Prostate gland (tissue), 2 donors: ENCODE data around the gene LRRC59. TPM values are rescaled to one million over a fixed set of nuclear protein-coding genes. Genes with fewer than 3 reads are reported as not detected.

ENCODE experiments used
- DNase-seq: peaks from one replicate; pipeline ENCODE4 v3.0.0-alpha.2; 2019; ENCODE audit warnings: low spot score
- H3K27ac ChIP-seq, 2 donors: fragments of 200-600 bp; sonication (generic); 2 replicates each; pipeline ENCODE4 v1.5.1; 2017 to 2019
- H3K27me3 ChIP-seq: fragments of 200-600 bp; sonication (generic); replicated peaks from 2 replicates; pipeline ENCODE4 v1.5.1; 2019; ENCODE audit not compliant: insufficient read depth
- H3K36me3 ChIP-seq, 2 donors: fragments of 200-600 bp; sonication (generic); 1 replicate in 1 of 2; 2 replicates in 1 of 2; pipeline versions ENCODE4 v1.5.1 to v1.8.1; 2017 to 2019
- H3K4me1 ChIP-seq: fragments of 200-600 bp; sonication (generic); replicated peaks from 2 replicates; pipeline ENCODE4 v1.5.1; 2019
- H3K4me3 ChIP-seq, 2 donors: fragments of 200-600 bp; sonication (generic); 2 replicates each; pipeline ENCODE4 v1.5.1; 2017 to 2019
- H3K9me3 ChIP-seq: fragments of 200-600 bp; sonication (generic); 2 replicates; pipeline ENCODE4 v1.5.1; 2017
- POLR2A ChIP-seq: fragments of 450-650 bp; IDR thresholded peaks from one replicate; pipeline ENCODE4 v1.6.1; 2016; ENCODE audit warnings: antibody characterized with exemption, mild to moderate bottlenecking
- POLR2AphosphoS5 ChIP-seq: sonication (generic); formaldehyde crosslinking; IDR thresholded peaks from one replicate; pipeline ENCODE4 v1.6.1; 2017; ENCODE audit warnings: antibody characterized with exemption
- WGBS: methylation state at CpG from one replicate; pipeline ENCODE4 v1.1.5; 2018; 5-methylcytosine and 5-hydroxymethylcytosine counted together
- intact Hi-C: fragments of 100-400 bp; cut with DNase I; formaldehyde crosslinking; loops from one replicate; pipeline ENCODE4 v1.14.2; 2022
- total RNA-seq, 2 donors: library from RNA; depleted of rRNA; stranded (reverse); fragments of >200 nt; gene quantifications; one replicate each; pipeline ENCODE4 v1.1.0, GENCODE V29; 2016
- TF ChIP-seq, protein P1 (sequence below), 4 experiments: fragments of 200-600 bp in 2 of 4; fragments of 450-650 bp in 2 of 4; sonication (generic) in 2 of 4; IDR thresholded peaks; 1 replicate in 3 of 4; 2 replicates in 1 of 4; pipeline ENCODE4 v1.5.1; 2016 to 2019; ENCODE audit warnings: antibody characterized with exemption in 4 of 4, mild to moderate bottlenecking in 2 of 4, moderate library complexity in 2 of 4

The LRRC59 gene
- total RNA-seq, 2 donors from 2014 or later, result 67.6 to 76.6 TPM

DNA sequence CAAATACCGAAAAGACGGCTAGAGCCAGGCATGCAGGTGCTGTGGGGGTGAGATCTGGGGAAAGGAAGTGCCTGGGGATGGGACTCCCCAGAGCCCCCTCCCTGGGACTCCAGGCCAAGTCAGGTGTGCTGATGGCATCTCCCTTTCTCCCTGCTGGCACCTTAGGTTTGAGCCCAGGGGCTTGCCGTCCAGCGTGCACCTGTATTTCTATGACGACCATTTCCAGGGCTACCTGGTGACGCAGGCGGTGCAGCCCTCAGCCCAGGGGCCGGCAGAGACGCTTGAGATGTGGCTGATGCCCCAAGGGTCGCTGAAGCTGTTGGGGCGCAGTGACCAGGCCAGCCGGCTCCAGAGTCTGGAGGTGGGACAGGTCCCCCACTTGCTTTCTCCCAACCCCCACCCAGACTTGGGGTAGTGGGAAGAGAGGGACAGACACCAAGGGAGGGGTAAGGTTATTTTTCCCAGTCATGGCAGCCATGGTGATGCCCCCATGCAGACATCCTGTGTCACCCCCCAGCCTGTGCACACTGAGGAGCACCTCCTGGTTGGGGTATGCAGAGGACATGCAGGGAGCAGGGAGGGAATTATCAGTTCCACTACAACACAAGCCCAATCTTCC lies 40.3 kb downstream of the LRRC59 start:
- H3K9me3 ChIP-seq, result no peaks in the 10 kb centered on the region
- no peak for DNase-seq
- 92% methylated on average over 12 of the region's 12 CpGs for WGBS
- intact Hi-C loops, result no loop called here
- H3K4me3 ChIP-seq, result no peak overlapping the region
- no peaks in the 10 kb centered on the region for H3K4me1 ChIP-seq
- peaks cover 14% of the 10 kb centered on the region in 2 donors for H3K36me3 ChIP-seq
- TF ChIP-seq POLR2A (no peak), POLR2AphosphoS5 (no peak)
- TF ChIP-seq, protein P1, sequence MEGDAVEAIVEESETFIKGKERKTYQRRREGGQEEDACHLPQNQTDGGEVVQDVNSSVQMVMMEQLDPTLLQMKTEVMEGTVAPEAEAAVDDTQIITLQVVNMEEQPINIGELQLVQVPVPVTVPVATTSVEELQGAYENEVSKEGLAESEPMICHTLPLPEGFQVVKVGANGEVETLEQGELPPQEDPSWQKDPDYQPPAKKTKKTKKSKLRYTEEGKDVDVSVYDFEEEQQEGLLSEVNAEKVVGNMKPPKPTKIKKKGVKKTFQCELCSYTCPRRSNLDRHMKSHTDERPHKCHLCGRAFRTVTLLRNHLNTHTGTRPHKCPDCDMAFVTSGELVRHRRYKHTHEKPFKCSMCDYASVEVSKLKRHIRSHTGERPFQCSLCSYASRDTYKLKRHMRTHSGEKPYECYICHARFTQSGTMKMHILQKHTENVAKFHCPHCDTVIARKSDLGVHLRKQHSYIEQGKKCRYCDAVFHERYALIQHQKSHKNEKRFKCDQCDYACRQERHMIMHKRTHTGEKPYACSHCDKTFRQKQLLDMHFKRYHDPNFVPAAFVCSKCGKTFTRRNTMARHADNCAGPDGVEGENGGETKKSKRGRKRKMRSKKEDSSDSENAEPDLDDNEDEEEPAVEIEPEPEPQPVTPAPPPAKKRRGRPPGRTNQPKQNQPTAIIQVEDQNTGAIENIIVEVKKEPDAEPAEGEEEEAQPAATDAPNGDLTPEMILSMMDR (IDR thresholded peaks at IDR 0.05), result no peak
- H3K27ac ChIP-seq, result no peak overlapping the region
- no peaks in the 10 kb centered on the region for H3K27me3 ChIP-seq

DNA sequence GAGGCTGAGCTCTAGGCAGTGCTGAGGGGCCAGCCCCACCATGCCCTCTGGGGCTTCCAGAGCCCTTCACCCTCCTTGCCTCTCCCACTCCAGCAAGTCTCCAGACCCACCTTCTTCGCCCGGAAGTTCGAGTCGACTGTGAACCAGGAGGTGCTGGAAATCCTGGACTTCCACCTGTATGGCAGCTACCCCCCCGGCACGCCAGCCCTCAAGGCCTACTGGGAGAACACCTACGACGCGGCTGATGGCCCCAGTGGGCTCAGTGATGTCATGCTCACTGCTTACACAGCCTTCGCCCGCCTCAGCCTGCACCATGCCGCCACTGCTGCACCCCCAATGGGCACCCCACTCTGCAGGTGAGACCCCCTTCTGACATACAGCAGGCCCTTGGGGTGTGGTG lies 40.9 kb downstream of the LRRC59 start:
- Histone ChIP-seq H3K4me1 (no peaks in the 10 kb centered on the region), H3K9me3 (no peaks in the 10 kb centered on the region), H3K4me3 (no peak overlapping the region), H3K27ac (no peak overlapping the region), H3K27me3 (no peaks in the 10 kb centered on the region), H3K36me3 (peaks cover 14% of the 10 kb centered on the region in 2 donors)
- intact Hi-C loops, result no loop called here
- no peak for DNase-seq
- 97% methylated on average over 12 of the region's 12 CpGs for WGBS
- TF ChIP-seq, protein P1 (IDR thresholded peaks at IDR 0.05), result no peak
- TF ChIP-seq POLR2AphosphoS5, result no peak

DNA sequence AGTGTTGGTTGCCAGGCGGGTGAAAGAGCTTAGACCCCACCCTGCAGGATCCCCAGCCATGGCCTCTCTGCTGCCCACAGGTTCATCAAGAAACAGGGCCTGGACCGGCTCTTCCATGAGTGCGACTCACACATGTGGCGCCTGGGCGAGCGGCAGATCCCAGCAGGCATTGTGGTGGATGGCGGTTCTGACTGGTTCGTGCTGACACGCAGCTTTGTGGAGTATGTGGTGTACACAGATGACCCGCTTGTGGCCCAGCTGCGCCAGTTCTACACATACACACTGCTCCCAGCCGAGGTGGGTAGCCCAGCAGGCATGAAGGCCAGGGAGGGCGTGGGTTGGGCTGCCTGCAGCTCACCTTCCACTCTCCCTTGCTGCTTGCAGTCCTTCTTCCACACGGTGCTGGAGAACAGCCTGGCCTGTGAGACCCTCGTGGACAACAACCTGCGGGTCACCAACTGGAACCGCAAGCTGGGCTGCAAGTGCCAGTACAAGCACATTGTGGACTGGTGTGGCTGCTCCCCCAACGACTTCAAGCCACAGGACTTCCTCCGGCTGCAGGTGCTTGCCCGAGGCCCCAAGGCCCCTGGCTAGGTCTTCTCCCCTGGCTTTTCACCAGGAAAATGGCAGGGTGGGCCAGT lies 41.5 kb downstream of the LRRC59 start:
- intact Hi-C loops, result no loop called here
- no peaks in the 10 kb centered on the region for H3K9me3 ChIP-seq
- TF ChIP-seq, protein P1 (IDR thresholded peaks at IDR 0.05), result no peak
- TF ChIP-seq POLR2A, result no peak
- TF ChIP-seq POLR2AphosphoS5, result no peak
- H3K36me3 ChIP-seq, result peaks cover 14% of the 10 kb centered on the region in 2 donors
- no peak for DNase-seq
- H3K4me1 ChIP-seq, result no peaks in the 10 kb centered on the region
- 86% methylated on average over 17 of the region's 20 CpGs for WGBS
- no peak overlapping the region for H3K4me3 ChIP-seq
- H3K27ac ChIP-seq, result no peak overlapping the region
- no peaks in the 10 kb centered on the region for H3K27me3 ChIP-seq

DNA sequence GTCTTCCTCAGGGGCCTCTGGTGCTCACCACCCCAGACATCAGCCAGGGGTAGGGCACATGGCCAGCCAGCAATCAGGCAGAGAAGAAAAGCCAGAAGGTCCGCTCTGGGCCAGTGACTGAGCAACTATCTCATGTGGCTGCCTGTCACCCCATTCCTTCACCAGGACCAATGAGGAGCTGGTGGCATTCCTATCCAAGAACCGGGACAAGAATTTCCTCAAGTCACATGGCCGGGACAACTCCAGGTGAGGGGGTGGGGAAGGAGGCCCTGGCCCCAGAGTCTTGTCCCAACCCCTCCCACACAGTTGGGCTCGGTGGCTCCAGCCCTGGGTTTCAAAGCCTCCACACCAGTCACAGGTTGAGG lies 42.0 kb downstream of the LRRC59 start:
- Histone ChIP-seq H3K27ac (no peak overlapping the region), H3K4me1 (no peaks in the 10 kb centered on the region), H3K36me3 (peaks cover 14% of the 10 kb centered on the region in 2 donors), H3K27me3 (no peaks in the 10 kb centered on the region), H3K4me3 (no peak overlapping the region), H3K9me3 (no peaks in the 10 kb centered on the region)
- no peak for TF ChIP-seq POLR2A
- TF ChIP-seq, protein P1 (IDR thresholded peaks at IDR 0.05), result no peak
- TF ChIP-seq POLR2AphosphoS5, result no peak
- no peak for DNase-seq
- WGBS, result 84% methylated on average over 4 of the region's 4 CpGs
- intact Hi-C loops, result no loop called here

DNA sequence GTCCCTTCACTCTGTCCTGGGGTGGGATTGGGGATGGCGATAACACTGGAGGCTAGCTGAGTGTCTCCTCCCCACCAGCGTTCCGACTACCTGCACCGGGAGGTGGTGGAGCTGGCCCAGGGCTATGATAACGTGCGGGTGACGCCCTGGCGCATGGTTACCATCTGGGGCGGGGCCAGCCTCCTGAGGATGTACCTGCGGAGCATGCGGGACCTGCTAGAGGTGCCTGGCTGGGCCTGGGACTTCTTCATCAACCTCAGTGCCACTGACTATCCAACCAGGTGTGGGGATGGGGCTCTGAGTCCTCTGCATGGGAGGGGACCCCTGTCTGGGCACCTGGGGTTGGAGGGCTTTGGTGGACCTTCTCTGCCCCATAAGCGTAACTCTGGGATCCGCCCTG lies 42.5 kb downstream of the LRRC59 start:
- no peaks in the 10 kb centered on the region for H3K9me3 ChIP-seq
- intact Hi-C loops, result no loop called here
- TF ChIP-seq, protein P1 (IDR thresholded peaks at IDR 0.05), result no peak
- TF ChIP-seq POLR2AphosphoS5 (no peak), POLR2A (no peak)
- no peak overlapping the region for H3K4me3 ChIP-seq
- no peak overlapping the region for H3K27ac ChIP-seq
- DNase-seq, result no peak
- H3K4me1 ChIP-seq, result no peaks in the 10 kb centered on the region
- 94% methylated on average over 13 of the region's 13 CpGs for WGBS
- H3K27me3 ChIP-seq, result no peaks in the 10 kb centered on the region
- H3K36me3 ChIP-seq, result peaks cover 14% of the 10 kb centered on the region in 2 donors
